CD4-positive, alpha-beta T cell treated with Interleukin-1 beta for 1 hour (primary cell): ENCODE data around the gene TFR2.

ENCODE experiments used
- DNase-seq, 2 donors: peaks; one replicate each; pipeline ENCODE4 v3.0.0-alpha.2; 2020 to 2022

Gene TFR2

DNA sequence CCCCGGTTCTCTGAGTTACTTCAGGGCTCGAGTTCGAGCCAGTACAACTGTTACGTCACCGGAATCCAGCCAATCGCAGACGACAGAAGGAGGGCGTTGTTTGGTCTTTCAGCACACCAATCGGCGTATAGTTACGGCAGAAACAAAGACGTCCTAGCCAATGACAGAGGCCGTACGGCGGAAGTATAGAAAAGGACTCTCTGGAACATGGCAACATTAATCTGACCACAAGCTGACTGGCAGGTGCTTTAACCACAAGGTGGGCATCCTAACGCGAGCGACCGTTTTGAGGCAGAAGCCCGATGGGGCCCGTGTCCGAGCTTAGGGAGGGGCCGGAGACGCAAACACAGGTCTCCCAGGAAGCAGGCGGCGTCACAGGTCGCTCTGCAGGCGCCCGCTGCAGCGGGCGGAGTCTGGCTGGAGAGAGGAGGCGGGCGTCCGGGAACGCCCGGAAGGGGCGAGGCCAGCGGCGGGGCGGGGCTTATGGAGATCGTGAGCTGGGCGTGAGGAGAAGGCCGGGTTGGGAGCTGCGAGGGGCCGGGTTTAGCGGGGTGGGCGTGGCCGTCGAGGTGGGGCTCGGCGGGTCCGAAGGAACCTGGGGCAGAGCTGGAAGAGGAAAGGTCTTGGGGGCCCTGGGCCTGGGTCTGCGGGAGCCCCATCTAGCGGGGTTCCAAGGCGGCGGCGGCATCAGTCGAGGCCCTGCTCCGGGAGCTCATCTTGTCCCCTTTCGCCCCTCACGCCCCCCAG is 29.2 kb downstream of the TFR2 start, which contains the start of gene MOSPD3:
Gene MOSPD3, plus strand, starts transcription at position 558 of the 747 bp plus-strand sequence. CDS start 252 bp downstream, outside the sequence.
- peak; percentile 98 for DNase-seq

DNA sequence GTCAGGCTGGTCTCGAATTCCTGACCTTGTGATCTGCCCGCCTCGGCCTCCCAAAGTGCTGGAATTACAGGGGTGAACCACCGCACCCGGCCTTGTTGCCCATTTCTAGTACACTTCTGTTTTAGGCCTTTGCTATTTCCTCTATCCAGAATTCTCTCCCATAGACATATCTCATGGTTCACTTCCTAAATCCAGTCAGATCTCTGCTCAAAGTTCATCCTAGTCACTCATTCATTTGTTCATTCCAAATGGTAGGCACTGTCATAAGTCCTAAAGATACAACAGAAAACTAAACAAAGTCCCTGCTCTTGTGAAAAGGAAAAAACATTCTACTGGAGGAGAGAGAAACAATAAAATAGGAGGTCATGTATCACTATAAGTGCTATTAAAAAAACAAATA is 31.4 kb downstream of the TFR2 start:
- DNase-seq, result no peak

- no peak for DNase-seq
Measured at GRCh38 chr7:100607111-100607510, 34.2 kb downstream of the TFR2 start.

GRCh38 chr7:100606313-100606712 is 35.0 kb downstream of the TFR2 start:
- no peak for DNase-seq

GRCh38 chr7:100604976-100605911 is 36.1 kb downstream of the TFR2 start:
- peak; percentile 41 to 42 for DNase-seq

DNA sequence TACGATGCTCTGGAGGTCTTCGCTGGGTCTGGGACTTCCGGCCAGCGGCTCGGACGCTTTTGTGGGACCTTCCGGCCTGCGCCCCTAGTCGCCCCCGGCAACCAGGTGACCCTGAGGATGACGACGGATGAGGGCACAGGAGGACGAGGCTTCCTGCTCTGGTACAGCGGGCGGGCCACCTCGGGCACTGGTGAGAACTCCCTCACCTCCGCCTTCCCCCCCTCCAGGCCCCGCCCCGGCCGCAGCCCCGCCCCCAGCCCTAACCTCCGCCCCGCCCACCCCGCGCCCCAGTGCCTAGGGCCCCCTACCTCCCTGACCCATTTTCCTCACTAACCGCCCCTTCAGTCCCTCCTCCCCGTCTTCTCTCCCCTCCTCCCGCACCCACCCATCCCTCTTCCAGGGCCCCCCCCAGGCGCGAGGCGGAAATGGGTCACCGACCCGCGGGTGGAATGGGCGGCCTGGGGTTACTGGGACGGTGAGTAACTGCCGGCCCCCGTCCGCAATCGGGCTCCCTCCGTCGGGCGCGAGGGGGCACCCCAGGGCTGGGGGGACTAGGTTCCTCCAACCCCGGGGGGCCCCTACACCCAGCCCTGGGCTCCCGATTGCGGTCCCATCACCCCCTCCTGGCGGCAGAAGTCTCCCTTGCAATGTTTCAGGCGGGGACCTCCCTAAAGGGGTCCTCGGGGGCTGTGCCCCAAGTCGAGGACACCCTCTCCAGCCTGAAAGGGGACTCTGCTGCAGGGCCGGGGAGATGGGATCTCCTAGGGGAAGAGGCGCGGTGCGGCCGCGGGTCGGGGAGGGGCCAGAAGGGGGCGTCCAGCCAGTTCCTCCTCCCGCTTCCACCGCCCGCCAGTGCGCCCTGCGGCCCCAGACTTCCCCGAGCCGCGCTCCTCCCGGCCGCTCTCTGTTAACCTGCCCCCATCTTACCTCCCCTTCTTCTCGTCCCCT is 37.0 kb downstream of the TFR2 start:
- peak; percentile 79 to 83 for DNase-seq

DNA sequence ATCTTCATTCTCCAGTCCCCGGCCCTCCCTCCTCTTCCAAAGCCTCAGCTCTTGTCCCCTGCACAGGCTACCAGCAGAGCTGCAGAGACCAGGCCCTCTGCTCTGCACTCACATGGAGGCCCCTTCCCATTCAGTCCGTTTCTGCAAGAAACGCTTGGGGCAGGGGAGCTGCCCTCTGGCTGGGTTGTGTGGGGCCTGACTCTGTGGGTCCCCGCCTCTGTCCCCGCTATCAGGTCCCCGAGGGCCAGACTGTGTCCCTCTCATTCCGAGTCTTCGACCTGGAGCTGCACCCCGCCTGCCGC is 37.7 kb downstream of the TFR2 start:
- no peak for DNase-seq

GRCh38 chr7:100602889-100603725 is 38.2 kb downstream of the TFR2 start:
- no peak for DNase-seq

- no peak for DNase-seq
Measured at GRCh38 chr7:100600730-100601038, 40.7 kb downstream of the TFR2 start.

GRCh38 chr7:100599911-100600729 is 41.2 kb downstream of the TFR2 start:
- DNase-seq, result no peak

- no peak for DNase-seq
Measured at GRCh38 chr7:100598425-100598824, 42.9 kb downstream of the TFR2 start.

- no peak for DNase-seq
Measured at GRCh38 chr7:100595188-100595587, 46.2 kb downstream of the TFR2 start.

- no peak for DNase-seq
Measured at GRCh38 chr7:100591596-100591995, 49.8 kb downstream of the TFR2 start.

- DNase-seq, result no peak
Measured at GRCh38 chr7:100590077-100590737, 51.1 kb downstream of the TFR2 start.

DNA sequence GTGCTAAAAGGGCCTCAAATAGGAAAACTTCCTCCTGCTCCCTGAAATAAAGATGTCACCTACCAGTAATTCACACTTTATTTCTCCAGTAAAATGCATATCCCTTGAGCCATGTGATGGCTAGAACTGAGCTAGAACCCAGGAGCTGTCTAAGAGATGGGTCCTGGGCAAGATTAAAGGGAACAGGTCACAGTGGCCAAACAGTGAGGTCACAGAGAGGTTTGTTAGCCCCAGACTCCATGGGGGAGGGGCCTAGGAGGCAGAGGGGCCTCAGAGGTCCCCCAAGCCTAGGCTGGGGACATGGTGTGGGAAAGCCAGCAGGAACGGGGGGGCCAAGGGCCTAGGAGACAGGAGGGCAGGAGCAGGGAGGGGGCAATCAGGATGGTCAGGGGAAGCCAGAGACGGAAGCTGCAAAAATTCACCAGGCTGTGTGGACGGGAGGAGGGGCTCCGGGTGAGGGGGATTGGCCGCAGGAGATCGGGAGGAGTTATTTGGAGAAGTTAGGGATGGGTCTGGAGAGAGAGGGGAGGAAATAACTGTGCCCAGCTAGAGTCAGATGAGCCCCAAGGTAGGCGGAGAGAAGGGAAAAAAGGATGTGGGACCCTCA is 51.9 kb downstream of the TFR2 start:
- DNase-seq, result no peak

DNA sequence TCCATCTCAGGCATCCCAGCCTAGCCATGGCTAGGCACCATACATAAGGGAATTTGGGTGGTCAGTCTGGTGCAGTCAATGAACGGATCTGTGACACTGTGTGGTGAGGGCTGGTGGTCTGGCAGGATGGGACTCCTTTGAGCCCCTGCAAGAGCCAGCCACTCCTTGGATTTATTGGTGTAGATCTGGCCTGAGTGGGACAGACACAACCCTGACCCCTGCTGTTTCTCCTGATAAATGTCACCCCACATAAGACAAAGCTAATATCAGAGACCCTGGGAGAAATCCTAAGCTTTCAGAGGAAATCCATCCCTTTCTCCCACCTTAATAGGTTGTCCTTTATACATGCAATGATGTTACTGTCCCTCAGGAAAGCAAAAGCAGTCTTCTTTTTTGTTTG is 52.9 kb downstream of the TFR2 start:
- DNase-seq, result no peak

DNA sequence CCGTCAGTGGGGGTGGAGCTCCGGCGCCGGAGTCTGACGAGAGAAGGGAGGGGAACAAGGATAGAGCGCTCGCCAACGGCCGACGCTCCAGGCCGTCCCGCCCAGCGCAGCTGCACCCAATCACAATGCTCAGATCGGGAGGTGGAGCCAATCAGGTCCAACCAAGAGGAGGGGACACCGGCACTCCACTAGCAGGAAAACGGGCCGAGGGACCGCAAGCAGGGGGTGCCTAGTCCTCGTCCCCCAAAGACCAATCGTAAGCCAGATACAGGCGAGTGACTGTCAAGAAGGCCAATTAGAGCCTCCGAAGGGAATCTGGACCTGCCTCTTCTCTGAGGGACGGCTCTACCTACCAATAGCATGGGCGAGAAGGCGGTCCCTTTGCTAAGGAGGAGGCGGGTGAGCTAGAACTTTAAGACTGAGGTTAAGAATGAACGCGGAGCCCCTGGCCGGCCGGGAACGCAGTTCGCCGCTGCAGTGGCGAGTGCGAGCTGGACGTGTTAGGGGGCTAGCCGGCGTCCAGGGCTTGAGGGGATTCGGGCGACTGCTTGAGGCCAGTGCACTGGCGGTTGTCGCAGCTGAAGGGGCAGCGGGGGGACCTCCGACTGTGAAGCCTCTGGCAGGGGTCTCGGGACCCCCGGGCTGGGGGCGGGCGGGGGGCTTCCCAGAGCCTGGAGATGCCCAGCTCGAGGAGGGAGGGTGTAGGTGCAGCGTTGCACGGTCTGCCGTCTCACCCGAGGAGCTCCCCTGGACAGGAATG is 54.9 kb downstream of the TFR2 start, which contains the start of gene FBXO24:
Gene FBXO24, plus strand, starts transcription at position 63 of the 760 bp plus-strand sequence. Its CDS starts 298 bp downstream, at position 361.
- peak; percentile 100 for DNase-seq

- peak; percentile 61 to 65 for DNase-seq
Measured at GRCh38 chr7:100585511-100586265, 55.7 kb downstream of the TFR2 start, which contains the start of gene LRCH4. Gene LRCH4, minus strand, starts transcription at chr7:100586129. Its CDS starts 29 bp downstream, at chr7:100586100.
